ENCODE results near the gene ZACN.

- no peak for TF ChIP-seq CTCF (conservative IDR thresholded peaks at IDR 0.05; ENCODE audit: low read length)
- no peak for TF ChIP-seq EZH2phosphoT487 (IDR thresholded peaks at IDR 0.05; ENCODE audit: borderline replicate concordance, low read depth, low read length)
Measured at GRCh38 chr17:76078860-76079534, at the start of gene ZACN.

Data from OCI-LY7 (cell line).